Activated CD4-positive, CD25-positive, alpha-beta regulatory T cell treated with anti-CD3 and anti-CD28 coated beads, Interleukin-2, amount 50 U/mL, for 72 hours (primary cell): ENCODE data around the gene MOV10L1.

Experiments used
- DNase-seq: peaks from one replicate; pipeline ENCODE4 v3.0.0; 2021

MOV10L1 gene

GRCh38 chr22:50058906-50059880, 30.6 kb upstream of the MOV10L1 start:
- DNase-seq, result no peak

- no peak for DNase-seq
These were observed 29.9 kb upstream of the MOV10L1 start for GRCh38 chr22:50059881-50060262.

GRCh38 chr22:50060441-50061140, 29.2 kb upstream of the MOV10L1 start:
- no peak for DNase-seq

- no peak for DNase-seq
These were observed 28.5 kb upstream of the MOV10L1 start for GRCh38 chr22:50061141-50061823.

GRCh38 chr22:50061824-50062355, 27.9 kb upstream of the MOV10L1 start:
- DNase-seq, result no peak

GRCh38 chr22:50062509-50063135, 27.2 kb upstream of the MOV10L1 start:
- DNase-seq, result no peak

GRCh38 chr22:50063589-50064393, 26.0 kb upstream of the MOV10L1 start:
- DNase-seq, result no peak

GRCh38 chr22:50064453-50064852, 25.4 kb upstream of the MOV10L1 start:
- no peak for DNase-seq

GRCh38 chr22:50067244-50067643, 22.6 kb upstream of the MOV10L1 start:
- no peak for DNase-seq

GRCh38 chr22:50068096-50068495, 21.7 kb upstream of the MOV10L1 start:
- DNase-seq, result no peak

GRCh38 chr22:50070366-50070765, 19.4 kb upstream of the MOV10L1 start:
- DNase-seq, result no peak

GRCh38 chr22:50071432-50072166, 18.2 kb upstream of the MOV10L1 start:
- no peak for DNase-seq

- no peak for DNase-seq
These were observed 17.6 kb upstream of the MOV10L1 start for GRCh38 chr22:50072167-50072555.

GRCh38 chr22:50072714-50073538, 16.9 kb upstream of the MOV10L1 start:
- no peak for DNase-seq

- DNase-seq, result no peak
These were observed 15.8 kb upstream of the MOV10L1 start for GRCh38 chr22:50074056-50074455.

GRCh38 chr22:50074551-50075530, 15.0 kb upstream of the MOV10L1 start:
- DNase-seq, result no peak

GRCh38 chr22:50076646-50077535, 12.9 kb upstream of the MOV10L1 start:
- no peak for DNase-seq

- no peak for DNase-seq
These were observed 11.6 kb upstream of the MOV10L1 start for GRCh38 chr22:50078246-50078645.
